ENCODE results near the gene TMEM120B.

- TF ChIP-seq, protein P1, sequence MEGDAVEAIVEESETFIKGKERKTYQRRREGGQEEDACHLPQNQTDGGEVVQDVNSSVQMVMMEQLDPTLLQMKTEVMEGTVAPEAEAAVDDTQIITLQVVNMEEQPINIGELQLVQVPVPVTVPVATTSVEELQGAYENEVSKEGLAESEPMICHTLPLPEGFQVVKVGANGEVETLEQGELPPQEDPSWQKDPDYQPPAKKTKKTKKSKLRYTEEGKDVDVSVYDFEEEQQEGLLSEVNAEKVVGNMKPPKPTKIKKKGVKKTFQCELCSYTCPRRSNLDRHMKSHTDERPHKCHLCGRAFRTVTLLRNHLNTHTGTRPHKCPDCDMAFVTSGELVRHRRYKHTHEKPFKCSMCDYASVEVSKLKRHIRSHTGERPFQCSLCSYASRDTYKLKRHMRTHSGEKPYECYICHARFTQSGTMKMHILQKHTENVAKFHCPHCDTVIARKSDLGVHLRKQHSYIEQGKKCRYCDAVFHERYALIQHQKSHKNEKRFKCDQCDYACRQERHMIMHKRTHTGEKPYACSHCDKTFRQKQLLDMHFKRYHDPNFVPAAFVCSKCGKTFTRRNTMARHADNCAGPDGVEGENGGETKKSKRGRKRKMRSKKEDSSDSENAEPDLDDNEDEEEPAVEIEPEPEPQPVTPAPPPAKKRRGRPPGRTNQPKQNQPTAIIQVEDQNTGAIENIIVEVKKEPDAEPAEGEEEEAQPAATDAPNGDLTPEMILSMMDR (IDR thresholded peaks at IDR 0.05 in 4 of 5, conservative IDR thresholded peaks at IDR 0.05 in 1 of 5), result no peak
- no peak for TF ChIP-seq POLR2A (IDR thresholded peaks at IDR 0.05)
These were observed 104.5 kb downstream of the TMEM120B start for GRCh38 chr12:121816925-121817647.

All from gastrocnemius medialis (tissue), 4 donors.